ENCODE measurements around the gene GPX7. TPM values are rescaled to one million over a fixed set of nuclear protein-coding genes. Genes with fewer than 3 reads are reported as not detected.

Gene GPX7
- total RNA-seq, 2 experiments from 2014 or later = 21.5 TPM

GRCh38 chr1:52621950-52622349 lies 19.8 kb downstream of the GPX7 start:
- Mint-ChIP-seq H3K27ac (no peak overlapping the region), H3K9me3 (peaks cover 3% of the 10 kb centered on the region), H3K4me3 (no peak overlapping the region), H3K36me3 (ENCODE audit: low read depth) (peaks cover 16% of the 10 kb centered on the region), H3K4me1 (ENCODE audit: low read depth) (peaks cover 10% of the 10 kb centered on the region), H3K27me3 (no peaks in the 10 kb centered on the region)
- TF ChIP-seq CTCF (IDR thresholded peaks at IDR 0.05) = no peak
- ATAC-seq (no peak), DNase-seq (no peak)
- CTCF ChIA-PET = no interaction called here
- intact Hi-C loops (cut with micrococcal nuclease) = no loop called here
- POLR2A ChIA-PET = no interaction called here

- CTCF ChIA-PET = no interaction called here
- Mint-ChIP-seq H3K9me3 (peaks cover 3% of the 10 kb centered on the region), H3K36me3 (ENCODE audit: low read depth) (peaks cover 10% of the 10 kb centered on the region), H3K27me3 (no peaks in the 10 kb centered on the region), H3K4me3 (no peak overlapping the region), H3K4me1 (ENCODE audit: low read depth) (peaks cover 11% of the 10 kb centered on the region), H3K27ac (no peak overlapping the region)
- POLR2A ChIA-PET = interaction anchor here (2.2 kb wide), 1 partner anchor 9 kb away, joined by 8 read pairs; the partner anchor contains the start of gene SHISAL2A
- no peak for DNase-seq
- no peak for ATAC-seq
- no peak for TF ChIP-seq CTCF (IDR thresholded peaks at IDR 0.05)
- intact Hi-C loops (cut with micrococcal nuclease) = no loop called here
Observed at GRCh38 chr1:52623812-52624211, 21.6 kb downstream of the GPX7 start.

GRCh38 chr1:52627028-52627427 lies 24.9 kb downstream of the GPX7 start:
- Mint-ChIP-seq H3K27ac (no peak overlapping the region), H3K4me3 (no peak overlapping the region)
- CTCF ChIA-PET = interaction anchor here (1.3 to 2.4 kb wide), 3 partner anchors 8 to 51 kb away, joined by 4 to 6 read pairs (median 5); no protein-coding TSS in a partner anchor

GRCh38 chr1:52628614-52629324 lies 26.6 kb downstream of the GPX7 start:
- ChIA-PET CTCF (interaction anchor here (1.6 kb wide), 1 partner anchor 52 kb away, joined by 4 read pairs; no protein-coding TSS in a partner anchor), POLR2A (no interaction called here)

More at GRCh38 chr1:52627028-52627427, 24.9 kb downstream of the GPX7 start:
- H3K27me3 Mint-ChIP-seq = no peaks in the 10 kb centered on the region
- peaks cover 28% of the 10 kb centered on the region for H3K4me1 Mint-ChIP-seq (ENCODE audit: low read depth)
- no peak for TF ChIP-seq CTCF (IDR thresholded peaks at IDR 0.05)
- H3K9me3 Mint-ChIP-seq = peaks cover 2% of the 10 kb centered on the region
- ATAC-seq (no peak), DNase-seq (no peak)
- POLR2A ChIA-PET = no interaction called here
- peaks cover 12% of the 10 kb centered on the region for H3K36me3 Mint-ChIP-seq (ENCODE audit: low read depth)
- intact Hi-C loops (cut with micrococcal nuclease) = no loop called here

More at GRCh38 chr1:52628614-52629324, 26.6 kb downstream of the GPX7 start:
- DNase-seq (no peak), ATAC-seq (no peak)
- Mint-ChIP-seq H3K27me3 (no peaks in the 10 kb centered on the region), H3K27ac (no peak overlapping the region), H3K9me3 (peaks cover 2% of the 10 kb centered on the region), H3K4me1 (ENCODE audit: low read depth) (peaks cover 33% of the 10 kb centered on the region), H3K4me3 (no peak overlapping the region), H3K36me3 (ENCODE audit: low read depth) (peaks cover 9% of the 10 kb centered on the region)
- intact Hi-C loops (cut with micrococcal nuclease) = no loop called here
- no peak for TF ChIP-seq CTCF (IDR thresholded peaks at IDR 0.05)
